SK-N-SH (cell line): ENCODE measurements around the gene ZNF592. TPM values are rescaled to one million over a fixed set of nuclear protein-coding genes. Genes with fewer than 3 reads are reported as not detected.
A peak's percentile ranks its signal among the peaks of the same experiment; 100 is the strongest.

Source experiments
- CTCF ChIA-PET: fragments of 300-600, 350-600 bp; formaldehyde crosslinking; extraction: SDS; loops from one replicate; lab custom pipeline; 2021; lab: Yijun Ruan, JAX
- POLR2A ChIA-PET: fragments of 350-600 bp; sonication (Branson Sonifier 250); formaldehyde crosslinking; extraction: SDS; loops from one replicate; lab custom pipeline; 2020; ENCODE audit warnings: antibody characterized with exemption, inconsistent platforms; lab: Yijun Ruan, JAX
- DNase-seq: peaks from one replicate; pipeline ENCODE4 v3.0.0; 2012
- H2AFZ ChIP-seq: fragments of 200-600 bp; sonication (generic); 2 replicates; pipeline ENCODE4 v1.8.1; 2016; ENCODE audit warnings: antibody characterized with exemption, mild to moderate bottlenecking, low read depth
- H3F3A ChIP-seq: fragments of 200-600 bp; sonication (generic); replicated peaks from 2 replicates; pipeline ENCODE3; 2016; ENCODE audit warnings: antibody characterized with exemption, mild to moderate bottlenecking; ENCODE audit not compliant: insufficient read depth
- H3K27ac ChIP-seq, 2 experiments: fragments of 200-500 bp in 1 of 2; fragments of 200-600 bp in 1 of 2; sonication (Bioruptor generic) in 1 of 2; sonication (generic), shearing (Covaris generic) in 1 of 2; 2 replicates each; pipeline versions ENCODE4 v1.5.1 to v1.6.1; 2014 to 2016; ENCODE audit warnings: low read depth in 2 of 2, inconsistent platforms in 1 of 2, low read length in 1 of 2, mild to moderate bottlenecking in 1 of 2, mixed read lengths in 1 of 2
- H3K27me3 ChIP-seq: fragments of 200-600 bp; sonication (generic), shearing (Covaris generic); 2 replicates; pipeline ENCODE4 v1.6.1; 2016; ENCODE audit warnings: mixed run types; ENCODE audit not compliant: insufficient read depth
- H3K36me3 ChIP-seq, 2 experiments: fragments of 200-500 bp in 1 of 2; fragments of 200-600 bp in 1 of 2; sonication (Bioruptor generic) in 1 of 2; sonication (generic) in 1 of 2; replicated peaks in 1 of 2; 2 replicates each; pipeline versions ENCODE3 to v1.5.1; 2014 to 2016; ENCODE audit warnings: low read length in 1 of 2, mild to moderate bottlenecking in 1 of 2; ENCODE audit not compliant: insufficient read depth in 2 of 2, control insufficient read depth in 1 of 2
- H3K4me1 ChIP-seq, 2 experiments: fragments of 200-500 bp in 1 of 2; fragments of 200-600 bp in 1 of 2; sonication (Bioruptor generic) in 1 of 2; sonication (generic), shearing (Covaris generic) in 1 of 2; 2 replicates each; pipeline versions ENCODE4 v1.5.1 to v1.6.1; 2014 to 2016; ENCODE audit warnings: low read depth in 1 of 2, low read length in 1 of 2, mixed run types in 1 of 2; ENCODE audit not compliant: insufficient read depth in 2 of 2, control insufficient read depth in 1 of 2
- H3K4me2 ChIP-seq: fragments of 200-600 bp; sonication (generic), shearing (Covaris generic); 2 replicates; pipeline ENCODE4 v1.6.1; 2017; ENCODE audit warnings: mixed run types
- H3K4me3 ChIP-seq, 2 experiments: fragments of 200-500 bp in 1 of 2; fragments of 200-600 bp in 1 of 2; sonication (Bioruptor generic) in 1 of 2; sonication (generic), shearing (Covaris generic) in 1 of 2; 2 replicates each; pipeline versions ENCODE4 v1.5.1 to v1.8.1; 2014 to 2016; ENCODE audit warnings: low read depth in 2 of 2, inconsistent platforms in 1 of 2, low read length in 1 of 2, mild to moderate bottlenecking in 1 of 2, mixed read lengths in 1 of 2, moderate library complexity in 1 of 2
- H3K79me2 ChIP-seq: fragments of 200-600 bp; sonication (generic); 2 replicates; pipeline ENCODE4 v1.8.1; 2017; ENCODE audit warnings: mild to moderate bottlenecking; ENCODE audit not compliant: insufficient read depth
- H3K9ac ChIP-seq: fragments of 200-600 bp; sonication (generic); 2 replicates; pipeline ENCODE4 v1.6.1; 2017; ENCODE audit warnings: mixed run types
- H3K9me2 ChIP-seq: fragments of 200-600 bp; sonication (generic); 2 replicates; pipeline ENCODE4 v1.6.1; 2017; ENCODE audit warnings: mixed run types
- H3K9me3 ChIP-seq: fragments of 200-600 bp; sonication (generic); 2 replicates; pipeline ENCODE4 v1.6.1; 2017; ENCODE audit warnings: mixed run types, mild to moderate bottlenecking, moderate library complexity
- H4K20me1 ChIP-seq: fragments of 200-600 bp; sonication (generic); 2 replicates; pipeline ENCODE4 v1.6.1; 2017; ENCODE audit warnings: mild to moderate bottlenecking, mixed run types; ENCODE audit not compliant: insufficient read depth
- CHD2 ChIP-seq: fragments of 150-350 bp; IDR thresholded peaks from 2 replicates; pipeline ENCODE4 v1.6.1; 2018; ENCODE audit warnings: low read length; ENCODE audit not compliant: partially characterized antibody
- EP300 ChIP-seq, 2 experiments: IDR thresholded peaks; 2 replicates each; pipeline versions ENCODE4 v1.4.0 to v1.6.1; 2012; ENCODE audit warnings: borderline replicate concordance in 1 of 2, low read depth in 1 of 2, low read length in 1 of 2
- GATA2 ChIP-seq: sonication (generic); formaldehyde crosslinking; IDR thresholded peaks from 2 replicates; pipeline ENCODE4 v1.5.0; 2020; ENCODE audit warnings: mild to moderate bottlenecking, missing genetic modification reagents
- MXI1 ChIP-seq: IDR thresholded peaks from 2 replicates; pipeline ENCODE4 v1.6.1; 2012; ENCODE audit warnings: mild to moderate bottlenecking, low read depth, low read length, improper control_type of control experiment
- RFX5 ChIP-seq: IDR thresholded peaks from 2 replicates; pipeline ENCODE4 v1.6.1; 2012; ENCODE audit warnings: mild to moderate bottlenecking, improper control_type of control experiment, low read length
- TAF1 ChIP-seq: IDR thresholded peaks from 2 replicates; pipeline ENCODE4 v1.6.1; 2012; ENCODE audit warnings: low read depth, mild to moderate bottlenecking, low read length, moderate library complexity, borderline replicate concordance
- USF1 ChIP-seq: IDR thresholded peaks from 2 replicates; pipeline ENCODE4 v1.4.0; 2012; ENCODE audit warnings: low read depth, borderline replicate concordance
- USF2 ChIP-seq: fragments of 150-350 bp; IDR thresholded peaks from 2 replicates; pipeline ENCODE4 v1.6.1; 2017; ENCODE audit warnings: antibody characterized with exemption, low read length, low read depth, borderline replicate concordance
- WGBS: methylation state at CpG from one replicate; pipeline ENCODE4 v1.1.6; 2017; ENCODE audit warnings: low lambda C conversion rate; 5-methylcytosine and 5-hydroxymethylcytosine counted together
- polyA plus RNA-seq, 3 experiments: library from polyadenylated mRNA; depleted of rRNA; stranded (reverse); fragments of >200 nt; gene quantifications; 2 replicates each; pipeline ENCODE4 v1.2.3, GENCODE V29; 2012

Gene ZNF592
- polyA plus RNA-seq, 1 of the 3 experiments (the other 2 are of a cell fraction), result 8.0 TPM

- Histone ChIP-seq H3K9ac (no peak overlapping the region), H3K9me2 (no peaks in the 10 kb centered on the region), H3K36me3 (no peaks in the 10 kb centered on the region), H3K4me2 (no peak overlapping the region), H3K27me3 (no peaks in the 10 kb centered on the region), H3K79me2 (peaks cover 100% of the 10 kb centered on the region), H2AFZ (no peak overlapping the region), H4K20me1 (peaks cover 99% of the 10 kb centered on the region), H3K27ac (no peak overlapping the region), H3K4me1 (peaks cover 0 to 28% of the 10 kb centered on the region in 2 experiments; a peak in 3 of 4 replicates), H3K9me3 (no peaks in the 10 kb centered on the region), H3K4me3 (no peak overlapping the region), H3F3A (no peaks in the 10 kb centered on the region)
- CTCF ChIA-PET, result interaction anchor here (1.2 kb wide), 1 partner anchor 14 kb away, joined by 3 read pairs; no protein-coding TSS in a partner anchor
- TF ChIP-seq USF2 (no peak), USF1 (no peak), RFX5 (no peak), CHD2 (no peak)
- POLR2A ChIA-PET, result no interaction called here
- no peak for DNase-seq
- WGBS, result 100% methylated on average over 1 of the region's 1 CpG
These were observed 11.8 kb downstream of the ZNF592 start for GRCh38 chr15:84760219-84760618.

GRCh38 chr15:84761607-84762131, 13.3 kb downstream of the ZNF592 start:
- WGBS, result 56% methylated on average over 4 of the region's 4 CpGs
- Histone ChIP-seq H4K20me1 (peaks cover 84% of the 10 kb centered on the region), H3K27ac (peak overlapping the region in 1 of 2 experiments; percentile 55; a peak in 2 of 4 replicates), H2AFZ (no peak overlapping the region), H3K4me1 (peaks cover 0 to 28% of the 10 kb centered on the region in 2 experiments; a peak in 3 of 4 replicates), H3K79me2 (peaks cover 99% of the 10 kb centered on the region), H3K4me3 (no peak overlapping the region), H3K36me3 (no peaks in the 10 kb centered on the region), H3K9ac (no peak overlapping the region), H3F3A (no peaks in the 10 kb centered on the region), H3K27me3 (no peaks in the 10 kb centered on the region), H3K9me2 (no peaks in the 10 kb centered on the region), H3K9me3 (no peaks in the 10 kb centered on the region), H3K4me2 (no peak overlapping the region; the same call in 1 of the 2 replicates)
- peak; percentile 44 for DNase-seq
- CTCF ChIA-PET, result interaction anchor here (0.6 kb wide), 1 partner anchor 169 kb away, joined by 3 read pairs; no protein-coding TSS in a partner anchor
- TF ChIP-seq MXI1, result peak; percentile 56; the same call in 1 of the 2 replicates
- no peak for TF ChIP-seq TAF1
- peak in 1 of 2 experiments; percentile 8; a peak in 1 of 4 replicates for TF ChIP-seq EP300 (IDR thresholded peaks at IDR 0.05; ENCODE audit: borderline replicate concordance in 1 of 2, low read depth in 1 of 2, low read length in 1 of 2)
- TF ChIP-seq GATA2 (CRISPR knock-in tag), result 0 out of 2 replicates have a peak, but pooled peaks have one; percentile 19
- POLR2A ChIA-PET, result no interaction called here
